Limb (tissue), 2 donors: ENCODE data around the gene DOCK11.
"Not testable (repeated sequence)": the region's sequence is repeated elsewhere in the genome, so short reads cannot be mapped to it uniquely, and the experiment has no call there.

Source experiments
- DNase-seq, 2 donors: peaks; one replicate each; pipeline ENCODE4 v3.0.0-alpha.2; 2016; ENCODE audit errors: extremely low spot score in 2 of 2

Gene DOCK11

GRCh38 chrX:118566359-118566758 is 70.7 kb downstream of the DOCK11 start:
- DNase-seq = no peak

GRCh38 chrX:118569676-118570075 is 74.1 kb downstream of the DOCK11 start:
- no peak for DNase-seq

GRCh38 chrX:118570209-118570608 is 74.6 kb downstream of the DOCK11 start:
- no peak for DNase-seq

DNA sequence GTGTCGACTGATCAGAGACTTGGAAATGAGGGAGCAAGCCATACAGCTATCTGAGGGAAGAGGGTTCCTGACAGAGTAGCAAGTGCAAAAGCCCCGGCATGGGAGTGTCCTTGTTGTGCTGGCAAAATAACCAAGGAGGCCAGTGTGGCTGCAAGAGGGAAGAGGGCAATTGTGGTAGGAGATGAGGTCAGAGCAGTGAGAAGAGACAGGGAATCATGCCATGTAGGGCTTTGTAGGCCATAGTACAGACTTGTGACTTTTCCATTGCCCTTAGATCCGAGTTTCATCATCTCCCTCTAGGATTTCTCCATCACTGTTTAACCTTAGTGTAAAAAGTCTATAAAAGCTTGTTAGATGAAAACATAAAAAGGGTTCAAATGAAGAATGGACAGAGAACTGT is 76.2 kb downstream of the DOCK11 start:
- DNase-seq = no peak

DNA sequence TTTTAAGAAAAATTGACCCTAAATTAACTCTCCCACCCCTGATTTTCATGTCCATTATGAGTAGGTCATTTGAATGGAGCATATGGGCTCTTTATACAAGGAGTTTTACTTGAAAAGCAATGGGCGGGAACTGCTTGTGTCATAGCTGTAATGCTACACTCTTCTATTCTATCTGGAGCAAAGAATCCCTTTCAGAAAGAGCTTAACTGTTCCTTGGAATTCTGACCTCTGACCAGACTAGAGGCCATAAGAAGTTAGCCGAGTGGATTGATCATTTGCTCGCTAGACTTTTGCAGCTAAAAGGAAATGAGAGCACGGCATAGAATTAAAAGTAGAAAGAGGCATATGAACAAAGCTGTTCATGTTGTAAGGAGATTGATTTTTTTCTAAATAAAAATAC is 79.1 kb downstream of the DOCK11 start:
- no peak for DNase-seq

DNA sequence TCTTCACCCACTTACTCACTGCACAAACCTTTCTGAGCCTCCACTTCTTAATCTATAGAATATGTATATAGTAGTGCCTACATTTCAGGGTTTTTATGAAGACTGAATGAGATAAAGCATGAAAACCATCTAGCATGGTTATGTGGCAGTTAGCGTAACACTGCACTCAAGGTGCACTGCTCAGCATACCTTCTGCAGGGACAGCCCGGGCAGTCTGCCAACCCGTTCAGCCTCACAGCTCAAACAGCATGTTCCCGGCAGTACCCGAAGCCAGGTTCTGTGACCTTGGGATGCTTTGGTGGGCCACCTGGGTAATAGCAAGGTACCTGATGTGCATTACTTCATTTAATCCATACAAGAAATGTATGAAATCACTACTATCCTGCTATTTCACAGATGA is 81.4 kb downstream of the DOCK11 start:
- DNase-seq = peak in 1 of 2 donors; percentile 32

- no peak for DNase-seq
Observed at GRCh38 chrX:118579417-118579816, 83.8 kb downstream of the DOCK11 start.

GRCh38 chrX:118582926-118583325 is 87.3 kb downstream of the DOCK11 start:
- DNase-seq = not testable (repeated sequence)

DNA sequence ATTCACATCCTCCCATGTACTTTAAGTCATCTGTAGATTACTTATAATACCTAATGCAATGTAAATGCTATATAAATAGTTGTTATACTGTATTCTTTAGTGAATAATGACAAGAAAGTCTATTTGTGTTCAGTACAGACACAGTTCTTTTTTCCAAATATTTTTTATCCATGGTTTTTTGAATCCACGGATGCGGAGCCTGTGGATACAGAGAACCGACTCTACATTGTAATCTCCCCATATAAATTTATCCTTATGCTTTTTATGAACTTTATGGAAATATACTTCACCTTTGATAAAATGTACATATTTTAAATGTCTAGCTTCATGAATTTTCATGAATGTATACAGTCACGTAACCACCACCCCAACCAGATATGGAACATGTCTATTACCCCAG is 88.2 kb downstream of the DOCK11 start:
- no peak for DNase-seq

- no peak for DNase-seq
Observed at GRCh38 chrX:118585296-118585695, 89.7 kb downstream of the DOCK11 start.

DNA sequence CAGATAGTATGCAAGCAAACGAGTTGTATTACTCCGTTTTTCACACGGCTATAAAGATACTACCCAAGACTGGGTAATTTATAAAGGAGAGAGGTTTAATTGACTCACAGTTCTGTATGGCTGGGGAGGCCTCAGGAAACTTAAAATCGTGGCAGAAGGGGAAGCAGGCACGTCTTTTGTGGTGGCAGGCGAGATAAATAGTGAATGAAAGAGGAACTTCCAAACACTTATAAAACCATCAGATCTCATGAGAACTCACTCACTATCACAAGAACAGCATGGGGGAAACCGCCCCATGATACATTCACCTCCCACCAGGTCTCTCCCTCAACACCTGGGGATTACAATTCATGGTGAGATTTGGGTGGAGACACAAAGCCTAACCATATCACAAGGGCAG is 90.6 kb downstream of the DOCK11 start:
- not testable (repeated sequence) for DNase-seq

- DNase-seq = no peak
Observed at GRCh38 chrX:118588715-118589114, 93.1 kb downstream of the DOCK11 start.

DNA sequence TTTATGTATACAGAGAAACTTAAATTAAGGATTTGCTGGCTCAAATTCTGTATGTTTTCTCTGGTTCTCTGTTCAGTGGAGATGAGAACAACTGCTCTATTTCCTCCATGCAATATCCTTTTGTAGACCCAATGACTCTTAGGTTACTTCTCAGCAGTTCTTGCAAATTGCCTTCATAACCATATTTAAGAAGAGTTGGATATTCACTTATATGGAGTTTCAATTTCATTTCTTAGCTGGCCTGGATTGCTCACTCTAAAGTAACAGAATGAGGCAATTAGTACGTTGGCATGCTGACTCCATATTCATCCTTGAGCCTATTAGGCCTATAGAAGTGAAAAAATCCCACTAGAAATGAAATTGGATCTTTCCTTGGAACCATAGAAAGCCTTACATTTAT is 93.6 kb downstream of the DOCK11 start:
- no peak for DNase-seq

DNA sequence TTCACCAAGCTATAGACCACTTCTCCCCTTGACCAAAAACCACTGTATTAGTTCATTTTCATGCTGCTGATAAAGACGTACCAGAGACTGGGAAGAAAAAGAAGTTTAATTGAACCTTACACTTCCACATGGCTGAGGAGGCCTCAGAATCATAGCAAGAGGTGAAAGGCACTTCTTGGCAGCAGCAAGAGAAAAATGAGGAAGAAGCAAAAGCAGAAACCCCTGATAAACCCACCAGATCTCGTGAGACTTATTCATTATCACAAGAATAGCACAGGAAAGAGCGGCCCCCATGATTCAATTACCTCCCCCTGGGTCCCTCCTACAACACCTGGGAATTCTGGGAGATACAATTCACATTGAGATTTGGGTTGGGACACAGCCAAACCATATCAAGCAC is 97.8 kb downstream of the DOCK11 start:
- DNase-seq = no peak

GRCh38 chrX:118594697-118595420 is 99.2 kb downstream of the DOCK11 start:
- no peak for DNase-seq

DNA sequence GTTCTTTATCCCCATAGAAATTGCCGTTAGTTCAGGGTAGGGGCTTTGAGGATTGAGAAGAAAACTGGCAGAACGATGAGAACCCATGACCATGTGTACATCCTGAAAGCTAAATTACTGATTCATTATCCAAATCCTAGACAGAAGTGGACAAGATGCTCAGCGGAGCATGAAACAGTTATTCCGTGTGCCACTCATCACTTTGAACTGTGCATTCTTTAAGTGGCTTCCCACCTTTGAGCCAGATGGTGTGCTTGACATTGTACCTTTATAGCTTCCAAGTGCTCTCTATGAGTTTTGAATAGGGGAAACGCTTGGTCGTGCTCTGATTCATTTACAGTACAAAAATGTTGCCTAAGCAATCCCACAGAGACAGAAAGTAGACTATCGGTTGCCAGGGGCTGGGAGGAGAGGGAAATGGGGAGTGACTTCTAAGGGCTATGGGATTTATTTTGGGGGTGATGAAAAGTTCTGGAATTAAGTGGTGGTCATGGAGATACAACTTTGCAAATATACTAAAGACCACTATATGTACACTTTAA is 100.0 kb downstream of the DOCK11 start:
- no peak for DNase-seq

GRCh38 chrX:118596390-118596789 is 100.8 kb downstream of the DOCK11 start:
- DNase-seq = no peak

DNA sequence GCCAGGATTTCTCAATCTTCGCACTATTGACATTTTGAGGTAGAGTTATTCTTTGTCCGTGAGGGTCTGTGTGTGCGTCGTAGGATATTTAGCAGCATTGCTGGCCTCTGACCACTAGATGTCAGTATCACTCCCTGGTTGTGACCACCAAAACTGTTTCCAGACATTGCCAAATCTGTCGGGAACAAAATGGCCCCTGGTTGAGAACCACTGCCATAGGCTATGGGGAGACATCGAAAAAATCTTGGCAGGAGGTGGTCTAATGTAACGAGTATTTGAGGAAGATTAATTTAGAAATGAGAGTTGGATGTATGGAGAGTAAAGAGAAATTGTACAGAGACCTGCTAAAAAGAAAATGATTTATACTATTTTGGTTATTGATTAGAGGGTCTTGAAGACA is 108.4 kb downstream of the DOCK11 start:
- peak; percentile 41 to 50 for DNase-seq

DNA sequence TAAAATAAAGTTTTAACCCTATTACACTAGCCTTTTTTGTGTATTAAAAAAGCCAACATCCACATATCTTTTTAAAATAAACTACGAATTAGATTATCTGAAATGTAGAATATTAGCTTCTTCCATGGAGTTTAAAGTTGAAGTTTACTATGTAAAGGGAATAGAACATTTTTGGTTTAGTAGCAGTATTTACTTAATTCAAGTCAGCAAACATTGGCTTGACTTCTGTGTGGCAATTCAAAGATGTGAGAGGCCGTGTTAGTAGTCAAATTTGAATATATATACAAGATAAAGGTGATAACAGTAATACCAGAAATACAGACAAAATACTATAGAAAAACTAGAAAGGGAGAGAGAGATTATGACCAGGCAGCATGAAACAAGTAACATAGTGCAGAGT is 116.7 kb downstream of the DOCK11 start:
- no peak for DNase-seq

DNA sequence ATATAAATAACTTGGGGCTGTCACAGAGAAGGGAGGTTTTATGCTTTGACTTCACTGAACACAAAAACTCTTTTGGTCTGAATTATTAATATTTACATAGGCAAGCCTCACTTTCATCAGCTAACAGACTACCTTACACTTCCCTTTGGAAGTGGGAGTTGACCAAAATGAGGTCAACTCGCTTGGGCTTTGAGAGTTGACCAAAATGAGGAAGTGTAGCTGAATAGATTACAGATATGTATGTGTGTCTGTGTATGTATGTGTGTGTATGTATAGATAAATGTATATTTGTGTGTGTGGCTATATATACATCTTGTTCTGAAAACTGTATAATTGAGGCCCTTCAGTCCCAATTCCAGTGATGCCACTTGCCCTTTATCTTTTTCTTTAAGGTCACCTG is 118.5 kb downstream of the DOCK11 start:
- DNase-seq = no peak

- no peak for DNase-seq
Observed at GRCh38 chrX:118615141-118615540, 119.5 kb downstream of the DOCK11 start.

- DNase-seq = no peak
Observed at GRCh38 chrX:118621081-118621759, 125.6 kb downstream of the DOCK11 start.

- no peak for DNase-seq
Observed at GRCh38 chrX:118623062-118623461, 127.4 kb downstream of the DOCK11 start.
